ENCODE results near the gene CENPC. TPM values are rescaled to one million over a fixed set of nuclear protein-coding genes. Genes with fewer than 3 reads are reported as not detected.

The CENPC gene
- total RNA-seq, 1 experiment from 2014 or later, result 19.1 TPM

DNA sequence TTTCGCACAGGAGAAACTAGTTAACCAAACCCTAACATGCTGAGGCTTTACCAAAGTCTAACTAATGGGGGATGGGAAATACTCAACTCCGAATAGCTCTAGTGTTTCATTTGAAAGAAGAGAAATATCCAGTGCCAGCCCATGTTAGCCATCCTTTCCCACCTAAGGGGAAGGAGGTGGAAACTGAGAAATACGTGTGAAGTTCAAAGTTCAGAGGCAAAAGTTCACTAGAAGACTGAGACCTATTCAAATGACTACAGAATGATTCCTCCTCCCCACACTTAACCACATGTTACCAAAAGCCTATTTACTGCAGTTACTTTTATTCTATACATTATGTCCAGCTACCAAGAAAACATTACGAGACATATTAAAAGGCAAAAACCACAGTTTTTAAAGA is 106.3 kb downstream of the CENPC start:
- Mint-ChIP-seq H3K4me3 (no peak overlapping the region), H3K36me3 (no peaks in the 10 kb centered on the region), H3K4me1 (peaks cover 4% of the 10 kb centered on the region; the same call in 1 of the 2 replicates), H3K27ac (no peak overlapping the region), H3K9me3 (no peaks in the 10 kb centered on the region), H3K27me3 (ENCODE audit: low read depth) (no peaks in the 10 kb centered on the region)
- ChIA-PET POLR2A (no interaction called here), CTCF (no interaction called here)
- ATAC-seq (no peak), DNase-seq (ENCODE audit: low spot score) (no peak)
- no peak for TF ChIP-seq SMAD4 (CRISPR knock-in tag; IDR thresholded peaks at IDR 0.05)
- TF ChIP-seq NFYB (CRISPR knock-in tag; conservative IDR thresholded peaks at IDR 0.05; ENCODE audit: low read depth), result no peak
- no peak for TF ChIP-seq ZNF671 (CRISPR knock-in tag; IDR thresholded peaks at IDR 0.05)
- no peak for TF ChIP-seq FOXP1 (CRISPR knock-in tag; IDR thresholded peaks at IDR 0.05; ENCODE audit: borderline replicate concordance)
- no peak for TF ChIP-seq FOXK1 (CRISPR knock-in tag; IDR thresholded peaks at IDR 0.05)
- no peak for TF ChIP-seq ESRRA (CRISPR knock-in tag; IDR thresholded peaks at IDR 0.05; ENCODE audit: borderline replicate concordance)
- TF ChIP-seq, protein P1, sequence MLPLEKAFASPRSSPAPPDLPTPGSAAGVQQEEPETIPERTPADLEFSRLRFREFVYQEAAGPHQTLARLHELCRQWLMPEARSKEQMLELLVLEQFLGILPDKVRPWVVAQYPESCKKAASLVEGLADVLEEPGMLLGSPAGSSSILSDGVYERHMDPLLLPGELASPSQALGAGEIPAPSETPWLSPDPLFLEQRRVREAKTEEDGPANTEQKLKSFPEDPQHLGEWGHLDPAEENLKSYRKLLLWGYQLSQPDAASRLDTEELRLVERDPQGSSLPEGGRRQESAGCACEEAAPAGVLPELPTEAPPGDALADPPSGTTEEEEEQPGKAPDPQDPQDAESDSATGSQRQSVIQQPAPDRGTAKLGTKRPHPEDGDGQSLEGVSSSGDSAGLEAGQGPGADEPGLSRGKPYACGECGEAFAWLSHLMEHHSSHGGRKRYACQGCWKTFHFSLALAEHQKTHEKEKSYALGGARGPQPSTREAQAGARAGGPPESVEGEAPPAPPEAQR (CRISPR knock-in tag; IDR thresholded peaks at IDR 0.05), result no peak
- TF ChIP-seq, protein P2, sequence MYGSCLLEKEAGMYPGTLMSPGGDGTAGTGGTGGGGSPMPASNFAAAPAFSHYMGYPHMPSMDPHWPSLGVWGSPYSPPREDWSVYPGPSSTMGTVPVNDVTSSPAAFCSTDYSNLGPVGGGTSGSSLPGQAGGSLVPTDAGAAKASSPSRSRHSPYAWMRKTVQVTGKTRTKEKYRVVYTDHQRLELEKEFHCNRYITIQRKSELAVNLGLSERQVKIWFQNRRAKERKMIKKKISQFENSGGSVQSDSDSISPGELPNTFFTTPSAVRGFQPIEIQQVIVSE (CRISPR knock-in tag; IDR thresholded peaks at IDR 0.05; ENCODE audit: borderline replicate concordance), result no peak
- no peak for TF ChIP-seq RELA (CRISPR knock-in tag; IDR thresholded peaks at IDR 0.05; ENCODE audit: borderline replicate concordance)
- TF ChIP-seq, protein P3, sequence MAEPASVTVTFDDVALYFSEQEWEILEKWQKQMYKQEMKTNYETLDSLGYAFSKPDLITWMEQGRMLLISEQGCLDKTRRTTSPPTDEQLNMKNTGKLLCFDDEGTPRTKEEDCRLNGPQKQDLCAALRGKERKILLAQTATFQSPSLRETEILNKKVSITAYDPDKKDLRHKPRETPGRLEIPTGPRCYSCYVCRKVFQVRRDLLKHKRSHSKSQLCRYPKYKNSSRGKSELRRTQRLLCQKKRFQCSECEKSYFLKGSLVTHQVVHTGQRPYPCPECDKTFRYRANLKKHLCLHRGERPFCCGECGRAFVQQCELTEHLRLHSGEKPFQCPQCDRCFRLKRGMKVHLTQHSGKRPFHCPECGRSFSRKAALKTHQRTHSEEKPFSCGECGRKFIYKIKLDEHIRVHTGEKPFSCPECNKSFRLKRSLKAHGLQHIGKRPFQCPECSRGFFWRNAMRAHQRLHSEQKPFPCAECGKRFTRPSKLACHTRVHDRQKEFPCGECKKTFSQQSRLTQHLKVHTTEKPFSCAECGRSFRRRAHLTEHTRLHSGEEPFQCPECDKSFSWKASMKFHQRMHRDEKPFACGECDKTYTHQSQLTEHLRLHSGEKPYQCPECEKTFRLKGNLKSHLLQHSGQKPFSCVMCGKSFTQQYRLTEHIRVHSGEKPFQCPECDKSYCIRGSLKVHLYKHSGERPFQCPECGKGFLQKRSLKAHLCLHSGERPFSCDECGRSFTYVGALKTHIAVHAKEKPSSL (CRISPR knock-in tag; conservative IDR thresholded peaks at IDR 0.05), result no peak
- TF ChIP-seq, protein P4, sequence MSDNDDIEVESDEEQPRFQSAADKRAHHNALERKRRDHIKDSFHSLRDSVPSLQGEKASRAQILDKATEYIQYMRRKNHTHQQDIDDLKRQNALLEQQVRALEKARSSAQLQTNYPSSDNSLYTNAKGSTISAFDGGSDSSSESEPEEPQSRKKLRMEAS (CRISPR knock-in tag; IDR thresholded peaks at IDR 0.05), result no peak
- TF ChIP-seq GRHL2 (CRISPR knock-in tag; IDR thresholded peaks at IDR 0.05; ENCODE audit: insufficient replicate concordance, severe bottlenecking), result no peak
- no peak for TF ChIP-seq CREB1 (CRISPR knock-in tag; IDR thresholded peaks at IDR 0.05)
- TF ChIP-seq, protein P5, sequence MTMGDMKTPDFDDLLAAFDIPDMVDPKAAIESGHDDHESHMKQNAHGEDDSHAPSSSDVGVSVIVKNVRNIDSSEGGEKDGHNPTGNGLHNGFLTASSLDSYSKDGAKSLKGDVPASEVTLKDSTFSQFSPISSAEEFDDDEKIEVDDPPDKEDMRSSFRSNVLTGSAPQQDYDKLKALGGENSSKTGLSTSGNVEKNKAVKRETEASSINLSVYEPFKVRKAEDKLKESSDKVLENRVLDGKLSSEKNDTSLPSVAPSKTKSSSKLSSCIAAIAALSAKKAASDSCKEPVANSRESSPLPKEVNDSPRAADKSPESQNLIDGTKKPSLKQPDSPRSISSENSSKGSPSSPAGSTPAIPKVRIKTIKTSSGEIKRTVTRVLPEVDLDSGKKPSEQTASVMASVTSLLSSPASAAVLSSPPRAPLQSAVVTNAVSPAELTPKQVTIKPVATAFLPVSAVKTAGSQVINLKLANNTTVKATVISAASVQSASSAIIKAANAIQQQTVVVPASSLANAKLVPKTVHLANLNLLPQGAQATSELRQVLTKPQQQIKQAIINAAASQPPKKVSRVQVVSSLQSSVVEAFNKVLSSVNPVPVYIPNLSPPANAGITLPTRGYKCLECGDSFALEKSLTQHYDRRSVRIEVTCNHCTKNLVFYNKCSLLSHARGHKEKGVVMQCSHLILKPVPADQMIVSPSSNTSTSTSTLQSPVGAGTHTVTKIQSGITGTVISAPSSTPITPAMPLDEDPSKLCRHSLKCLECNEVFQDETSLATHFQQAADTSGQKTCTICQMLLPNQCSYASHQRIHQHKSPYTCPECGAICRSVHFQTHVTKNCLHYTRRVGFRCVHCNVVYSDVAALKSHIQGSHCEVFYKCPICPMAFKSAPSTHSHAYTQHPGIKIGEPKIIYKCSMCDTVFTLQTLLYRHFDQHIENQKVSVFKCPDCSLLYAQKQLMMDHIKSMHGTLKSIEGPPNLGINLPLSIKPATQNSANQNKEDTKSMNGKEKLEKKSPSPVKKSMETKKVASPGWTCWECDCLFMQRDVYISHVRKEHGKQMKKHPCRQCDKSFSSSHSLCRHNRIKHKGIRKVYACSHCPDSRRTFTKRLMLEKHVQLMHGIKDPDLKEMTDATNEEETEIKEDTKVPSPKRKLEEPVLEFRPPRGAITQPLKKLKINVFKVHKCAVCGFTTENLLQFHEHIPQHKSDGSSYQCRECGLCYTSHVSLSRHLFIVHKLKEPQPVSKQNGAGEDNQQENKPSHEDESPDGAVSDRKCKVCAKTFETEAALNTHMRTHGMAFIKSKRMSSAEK (CRISPR knock-in tag; IDR thresholded peaks at IDR 0.05; ENCODE audit: borderline replicate concordance), result no peak
- TF ChIP-seq, protein P6, sequence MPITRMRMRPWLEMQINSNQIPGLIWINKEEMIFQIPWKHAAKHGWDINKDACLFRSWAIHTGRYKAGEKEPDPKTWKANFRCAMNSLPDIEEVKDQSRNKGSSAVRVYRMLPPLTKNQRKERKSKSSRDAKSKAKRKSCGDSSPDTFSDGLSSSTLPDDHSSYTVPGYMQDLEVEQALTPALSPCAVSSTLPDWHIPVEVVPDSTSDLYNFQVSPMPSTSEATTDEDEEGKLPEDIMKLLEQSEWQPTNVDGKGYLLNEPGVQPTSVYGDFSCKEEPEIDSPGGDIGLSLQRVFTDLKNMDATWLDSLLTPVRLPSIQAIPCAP (CRISPR knock-in tag; IDR thresholded peaks at IDR 0.05), result no peak
- no peak for TF ChIP-seq ELF4 (CRISPR knock-in tag; IDR thresholded peaks at IDR 0.05; ENCODE audit: low read depth)
- TF ChIP-seq, protein P7, sequence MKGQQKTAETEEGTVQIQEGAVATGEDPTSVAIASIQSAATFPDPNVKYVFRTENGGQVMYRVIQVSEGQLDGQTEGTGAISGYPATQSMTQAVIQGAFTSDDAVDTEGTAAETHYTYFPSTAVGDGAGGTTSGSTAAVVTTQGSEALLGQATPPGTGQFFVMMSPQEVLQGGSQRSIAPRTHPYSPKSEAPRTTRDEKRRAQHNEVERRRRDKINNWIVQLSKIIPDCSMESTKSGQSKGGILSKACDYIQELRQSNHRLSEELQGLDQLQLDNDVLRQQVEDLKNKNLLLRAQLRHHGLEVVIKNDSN (CRISPR knock-in tag; IDR thresholded peaks at IDR 0.05), result no peak
- TF ChIP-seq, protein P8, sequence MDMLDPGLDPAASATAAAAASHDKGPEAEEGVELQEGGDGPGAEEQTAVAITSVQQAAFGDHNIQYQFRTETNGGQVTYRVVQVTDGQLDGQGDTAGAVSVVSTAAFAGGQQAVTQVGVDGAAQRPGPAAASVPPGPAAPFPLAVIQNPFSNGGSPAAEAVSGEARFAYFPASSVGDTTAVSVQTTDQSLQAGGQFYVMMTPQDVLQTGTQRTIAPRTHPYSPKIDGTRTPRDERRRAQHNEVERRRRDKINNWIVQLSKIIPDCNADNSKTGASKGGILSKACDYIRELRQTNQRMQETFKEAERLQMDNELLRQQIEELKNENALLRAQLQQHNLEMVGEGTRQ (CRISPR knock-in tag; IDR thresholded peaks at IDR 0.05), result no peak
- TF ChIP-seq, protein P9, sequence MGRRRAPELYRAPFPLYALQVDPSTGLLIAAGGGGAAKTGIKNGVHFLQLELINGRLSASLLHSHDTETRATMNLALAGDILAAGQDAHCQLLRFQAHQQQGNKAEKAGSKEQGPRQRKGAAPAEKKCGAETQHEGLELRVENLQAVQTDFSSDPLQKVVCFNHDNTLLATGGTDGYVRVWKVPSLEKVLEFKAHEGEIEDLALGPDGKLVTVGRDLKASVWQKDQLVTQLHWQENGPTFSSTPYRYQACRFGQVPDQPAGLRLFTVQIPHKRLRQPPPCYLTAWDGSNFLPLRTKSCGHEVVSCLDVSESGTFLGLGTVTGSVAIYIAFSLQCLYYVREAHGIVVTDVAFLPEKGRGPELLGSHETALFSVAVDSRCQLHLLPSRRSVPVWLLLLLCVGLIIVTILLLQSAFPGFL (CRISPR knock-in tag; IDR thresholded peaks at IDR 0.05; ENCODE audit: borderline replicate concordance), result no peak

Data from WTC11 (cell line).